Fibroblast of skin of scalp (primary cell): ENCODE data around the gene SCG2. TPM values are rescaled to one million over a fixed set of nuclear protein-coding genes. Genes with fewer than 3 reads are reported as not detected.

ENCODE experiments used
- DNase-seq: peaks from one replicate; pipeline ENCODE4 v3.0.0-alpha.2; 2013
- polyA plus RNA-seq, 2 experiments: library from polyadenylated mRNA; unstranded; fragments of 120-200 nt; gene quantifications; one replicate each; pipeline ENCODE4 v1.2.1, GENCODE V29; 2013; ENCODE audit not compliant: insufficient read length in 2 of 2

SCG2 gene, protein sequence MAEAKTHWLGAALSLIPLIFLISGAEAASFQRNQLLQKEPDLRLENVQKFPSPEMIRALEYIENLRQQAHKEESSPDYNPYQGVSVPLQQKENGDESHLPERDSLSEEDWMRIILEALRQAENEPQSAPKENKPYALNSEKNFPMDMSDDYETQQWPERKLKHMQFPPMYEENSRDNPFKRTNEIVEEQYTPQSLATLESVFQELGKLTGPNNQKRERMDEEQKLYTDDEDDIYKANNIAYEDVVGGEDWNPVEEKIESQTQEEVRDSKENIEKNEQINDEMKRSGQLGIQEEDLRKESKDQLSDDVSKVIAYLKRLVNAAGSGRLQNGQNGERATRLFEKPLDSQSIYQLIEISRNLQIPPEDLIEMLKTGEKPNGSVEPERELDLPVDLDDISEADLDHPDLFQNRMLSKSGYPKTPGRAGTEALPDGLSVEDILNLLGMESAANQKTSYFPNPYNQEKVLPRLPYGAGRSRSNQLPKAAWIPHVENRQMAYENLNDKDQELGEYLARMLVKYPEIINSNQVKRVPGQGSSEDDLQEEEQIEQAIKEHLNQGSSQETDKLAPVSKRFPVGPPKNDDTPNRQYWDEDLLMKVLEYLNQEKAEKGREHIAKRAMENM
- polyA plus RNA-seq (2013, experiment 1 of 2; ENCODE audit: insufficient read length): 3.3 TPM
- 4.1 TPM for polyA plus RNA-seq (2013, experiment 2 of 2; ENCODE audit: insufficient read length)

DNA sequence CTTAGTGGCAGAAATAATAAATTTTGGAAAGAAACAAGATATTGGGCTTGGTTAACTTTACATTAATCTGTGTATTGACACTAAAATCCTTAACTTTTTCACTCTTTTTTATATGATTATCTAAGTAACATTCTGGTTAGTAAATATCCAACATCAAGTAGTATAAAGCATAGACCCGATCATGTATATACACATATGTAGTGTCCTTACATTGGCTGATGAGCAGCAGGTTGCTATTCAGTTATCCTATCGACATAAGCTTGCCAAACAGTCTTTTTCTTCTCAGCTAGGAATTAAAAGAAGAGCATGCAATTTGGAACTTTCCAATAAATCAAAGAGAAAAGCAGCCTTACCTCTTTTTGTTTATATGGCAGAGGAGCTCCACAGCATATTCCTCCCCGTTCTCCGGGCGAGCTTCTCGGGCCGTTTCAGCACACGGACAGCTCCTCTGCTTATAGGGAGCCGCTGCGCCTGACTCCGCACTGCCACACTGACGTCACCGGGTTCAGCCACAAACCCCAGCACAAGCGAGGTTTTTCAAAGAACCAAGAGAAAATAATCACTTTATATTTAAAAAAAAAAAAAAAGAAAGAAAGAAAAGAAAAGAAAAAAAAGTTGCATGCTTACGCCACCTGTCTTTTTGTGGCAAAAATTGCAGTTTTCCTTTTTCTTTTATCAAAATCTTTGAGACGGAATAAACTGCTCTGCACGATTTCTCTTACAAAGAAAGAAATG, at the start of gene SCG2:
Gene SCG2, minus strand, starts transcription at position 430 of the 735 bp plus-strand sequence. CDS start 3,079 bp downstream, outside the sequence.
- DNase-seq: peak; percentile 91

- DNase-seq: no peak
These were observed 47.7 kb upstream of the SCG2 start for GRCh38 chr2:223649554-223650533.

DNA sequence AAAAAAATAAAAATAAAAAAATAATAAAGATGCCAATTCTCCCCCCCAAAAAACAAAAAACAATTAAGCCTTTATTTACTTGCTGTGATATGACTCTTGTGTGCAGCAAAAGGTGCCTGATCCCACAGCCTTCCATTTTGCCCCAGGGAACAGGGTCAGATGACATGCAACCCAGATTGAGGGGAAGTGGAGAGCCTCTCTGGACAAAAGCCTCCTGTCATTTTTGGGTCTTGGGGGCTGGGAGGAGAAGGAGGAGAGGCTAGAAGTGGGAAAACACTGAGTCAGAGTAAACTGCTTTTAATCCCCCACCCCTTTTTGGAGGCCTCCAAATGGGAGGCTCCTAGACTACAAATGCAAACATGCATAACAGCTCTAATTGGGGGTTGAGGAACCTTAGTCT, 46.6 kb upstream of the SCG2 start:
- no peak for DNase-seq

DNA sequence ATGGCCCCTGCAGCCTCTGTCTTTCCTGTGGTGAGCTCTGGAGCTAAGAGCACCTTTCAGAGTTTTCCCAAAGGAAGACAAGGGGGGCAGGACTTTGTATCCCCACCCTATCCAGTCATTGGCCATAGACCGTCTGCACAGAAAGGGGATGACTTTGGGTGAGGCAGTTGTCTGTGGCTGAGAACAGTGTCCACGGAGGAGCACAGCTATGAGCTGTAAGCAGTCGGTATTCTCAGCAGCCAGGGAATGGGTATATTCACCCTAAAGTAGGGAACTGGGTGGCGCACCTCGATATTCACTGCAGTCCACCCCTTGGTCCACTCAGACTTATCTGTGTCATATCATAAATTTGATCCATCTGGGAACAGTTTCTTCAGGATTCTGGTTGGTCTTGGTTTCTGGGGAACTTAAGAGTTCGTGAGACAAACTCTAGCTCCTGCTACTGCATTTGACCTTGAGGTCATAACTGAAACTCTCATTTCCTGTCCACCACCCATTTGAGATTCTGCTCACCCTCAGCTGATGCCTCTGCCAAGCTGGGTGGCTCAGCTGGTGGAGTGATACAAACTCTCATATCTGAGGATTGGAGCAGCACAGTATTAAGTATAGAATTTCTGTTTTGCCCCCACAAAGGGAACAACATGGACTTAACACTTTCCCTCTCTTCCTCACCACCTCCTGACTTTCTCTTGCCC, 45.2 kb upstream of the SCG2 start:
- no peak for DNase-seq

GRCh38 chr2:223644136-223644535, 42.0 kb upstream of the SCG2 start:
- DNase-seq: no peak

- no peak for DNase-seq
These were observed 41.1 kb upstream of the SCG2 start for GRCh38 chr2:223643309-223643708.

DNA sequence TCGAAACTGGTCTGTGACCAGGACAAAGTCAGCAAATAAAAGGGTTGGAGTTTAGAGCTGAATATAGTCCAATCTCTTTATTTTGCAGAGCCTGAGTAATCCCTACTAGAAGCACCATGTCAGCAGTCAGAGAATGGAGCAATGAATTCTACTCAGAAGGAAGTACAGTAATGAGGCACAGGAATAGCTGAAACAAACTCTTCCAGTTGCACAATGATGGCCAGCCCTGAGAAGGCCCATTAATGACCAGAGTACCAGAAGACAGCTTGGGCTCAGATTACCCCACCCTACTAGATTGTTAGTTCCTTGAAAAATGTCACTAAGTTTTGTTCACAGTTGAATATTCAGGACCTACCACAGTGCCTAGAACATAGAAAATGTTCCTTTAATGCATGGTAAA, 40.3 kb upstream of the SCG2 start:
- DNase-seq: no peak

- no peak for DNase-seq
These were observed 38.9 kb upstream of the SCG2 start for GRCh38 chr2:223641082-223641481.

DNA sequence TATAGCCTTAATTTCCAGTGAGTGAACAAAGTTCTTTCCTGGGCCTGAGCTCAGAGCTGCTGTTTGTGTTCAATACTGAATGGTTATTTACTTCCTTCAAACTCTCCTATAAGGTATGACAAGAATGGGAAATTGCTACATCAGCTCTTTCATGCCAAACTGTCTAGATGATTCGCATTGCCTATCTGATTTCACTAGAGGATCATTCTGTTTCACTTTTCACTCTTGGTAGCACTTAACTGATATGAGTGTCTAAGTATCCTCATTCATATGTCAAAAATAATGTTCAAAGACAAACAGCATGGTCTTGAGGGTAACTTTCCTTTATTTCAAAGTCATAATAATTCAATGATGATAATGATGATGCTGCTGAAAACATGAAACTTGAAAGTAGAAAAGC, 32.9 kb upstream of the SCG2 start:
- peak; percentile 16 for DNase-seq

DNA sequence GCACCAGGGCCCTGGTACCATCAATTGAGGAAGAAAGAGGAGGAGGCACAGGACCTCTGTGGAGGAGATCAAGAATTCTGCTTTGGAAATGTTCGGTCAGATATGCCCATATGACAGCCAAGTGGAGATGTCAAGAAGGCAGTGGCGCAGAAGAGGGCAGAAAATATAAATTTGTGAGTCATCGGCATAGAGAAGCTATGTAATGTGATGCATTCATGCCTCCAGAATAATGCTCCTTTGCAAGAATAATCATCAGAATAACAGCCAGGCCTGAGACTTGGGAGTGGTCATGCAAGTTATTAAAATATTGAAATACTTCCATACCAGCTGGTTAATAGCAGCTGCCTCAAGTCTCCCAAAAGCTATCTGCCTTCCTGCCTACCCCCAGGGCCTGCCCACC, 32.1 kb upstream of the SCG2 start:
- no peak for DNase-seq

- no peak for DNase-seq
These were observed 31.5 kb upstream of the SCG2 start for GRCh38 chr2:223633656-223634055.

- DNase-seq: no peak
These were observed 30.7 kb upstream of the SCG2 start for GRCh38 chr2:223632826-223633225.

- DNase-seq: peak; percentile 87
These were observed 24.6 kb upstream of the SCG2 start for GRCh38 chr2:223626716-223627115.

DNA sequence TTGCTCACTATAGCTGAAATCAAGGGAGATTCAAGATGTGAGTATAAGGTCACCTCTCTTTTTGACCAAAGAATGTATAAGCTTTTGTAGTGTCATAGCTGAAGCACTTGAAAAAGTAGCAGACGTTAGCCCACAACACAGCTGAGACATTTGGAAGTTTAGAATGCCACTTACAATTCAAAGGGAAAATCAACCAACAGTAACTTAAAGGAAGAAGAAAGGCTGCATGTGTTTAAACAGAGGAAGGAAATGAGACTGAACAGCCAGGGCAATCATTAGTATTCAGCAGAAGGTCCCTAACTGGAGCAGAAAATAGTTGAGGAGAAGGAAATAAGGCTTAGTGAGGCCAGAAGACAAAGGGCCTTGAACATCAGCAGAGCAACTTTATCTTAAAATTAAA, 23.5 kb upstream of the SCG2 start:
- DNase-seq: no peak

- no peak for DNase-seq
These were observed 19.7 kb upstream of the SCG2 start for GRCh38 chr2:223621901-223622300.

DNA sequence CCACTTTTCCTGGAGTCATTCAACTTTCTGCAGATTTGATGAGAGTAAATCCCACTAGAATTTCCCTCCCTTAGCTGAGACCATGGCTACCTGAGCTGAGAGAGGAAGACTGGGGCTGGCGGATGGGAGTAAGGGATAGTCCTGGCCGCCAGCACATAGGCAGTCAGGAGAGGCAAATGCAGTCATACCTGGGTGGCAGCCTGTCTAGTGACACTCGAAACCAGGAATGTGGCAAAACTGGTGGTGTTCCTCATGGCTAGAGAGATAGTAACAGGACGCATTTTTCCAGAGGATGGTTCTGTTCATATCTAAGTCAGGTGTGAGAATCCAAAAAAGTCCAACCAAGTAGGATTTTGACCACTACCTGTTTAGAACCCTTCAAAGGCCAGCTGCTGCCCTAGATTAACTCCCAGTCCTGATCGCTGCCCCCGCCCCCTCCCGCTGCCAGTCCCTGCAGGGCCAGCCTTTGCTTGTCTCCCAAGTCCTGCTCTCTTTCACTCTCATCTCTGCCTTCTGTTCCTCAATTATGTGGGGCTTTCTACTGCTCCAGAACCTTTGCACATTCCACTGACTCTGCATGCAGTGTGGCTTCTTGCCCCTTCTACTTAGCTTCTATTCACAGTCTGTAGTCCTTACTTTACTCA, 17.4 kb upstream of the SCG2 start:
- no peak for DNase-seq

GRCh38 chr2:223618172-223619035, 16.2 kb upstream of the SCG2 start:
- no peak for DNase-seq

DNA sequence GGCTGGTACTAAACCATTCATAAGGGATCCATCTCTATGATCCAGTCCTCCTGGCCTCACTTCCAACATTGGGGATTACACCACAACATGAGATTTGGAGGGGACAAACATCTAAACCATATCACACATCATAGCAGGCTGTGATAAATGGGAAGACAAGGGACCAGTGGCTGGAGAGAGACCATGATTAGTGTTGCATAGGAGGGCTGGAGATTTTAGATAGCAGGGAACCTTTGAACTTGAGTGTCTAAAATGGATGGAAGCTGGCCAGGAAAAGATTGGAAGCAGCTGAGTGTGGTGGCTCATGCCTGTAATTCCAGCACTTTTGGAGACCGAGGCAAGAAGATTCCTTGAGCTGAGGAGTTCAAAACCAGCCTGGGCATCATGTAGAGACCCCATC, 12.4 kb upstream of the SCG2 start:
- no peak for DNase-seq

DNA sequence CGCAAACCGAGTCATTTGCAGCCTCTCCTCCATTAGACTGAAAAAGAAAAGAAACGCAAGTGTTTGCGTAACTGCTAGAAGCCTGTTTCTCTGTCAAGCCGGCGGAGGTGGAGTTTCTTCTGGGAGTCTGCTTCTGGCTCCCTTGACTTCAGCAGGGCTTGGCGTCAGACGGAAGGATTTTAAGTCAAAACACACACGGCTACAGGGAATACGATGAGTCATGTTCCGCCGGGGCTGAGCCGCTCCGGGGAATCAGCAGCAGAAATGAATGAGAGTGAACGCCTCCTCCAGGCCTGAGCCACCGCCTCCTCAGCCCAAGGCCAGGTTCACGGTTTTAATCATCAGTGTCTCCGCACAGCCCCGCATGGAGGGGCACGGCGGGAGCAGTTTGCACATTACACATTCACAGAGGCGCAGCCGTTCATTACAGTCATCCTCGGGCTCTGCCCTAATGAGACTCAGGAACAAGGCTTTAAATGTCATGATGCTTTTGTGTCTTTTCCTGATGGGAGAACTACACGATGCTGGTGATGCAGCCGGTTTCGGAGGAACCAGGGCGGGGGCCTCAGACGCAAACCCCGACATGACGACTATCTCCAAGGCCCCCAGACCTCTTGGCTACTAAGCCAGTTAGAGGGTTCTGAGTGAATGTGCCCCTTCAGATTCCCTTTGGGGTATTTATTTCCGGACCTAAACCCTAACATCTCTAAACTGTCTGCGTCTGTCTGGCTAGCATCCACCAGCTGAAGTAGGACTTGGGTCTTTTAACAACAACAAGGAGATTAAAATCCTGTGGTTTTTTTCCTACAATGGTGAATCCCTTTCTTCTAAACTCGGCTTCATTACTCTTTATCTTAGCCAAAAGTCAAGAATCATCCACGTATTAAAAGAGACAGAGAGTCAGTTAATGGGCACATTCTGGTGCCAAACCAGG, 11.1 kb upstream of the SCG2 start:
- DNase-seq: peak; percentile 97
